NCI-H146 treated with DMSO at 0.1 percent for 48 hours (cell line): ENCODE data around the gene GLI3.

Experiments used
- DNase-seq: peaks from one replicate; lab custom pipeline; 2025; ENCODE audit not compliant: unreplicated experiment; lab: John Stamatoyannopoulos, UW

The GLI3 gene

GRCh38 chr7:41974870-41975557 is 262.0 kb downstream of the GLI3 start:
- no peak for DNase-seq

- DNase-seq: no peak
Measured at GRCh38 chr7:41973202-41973730, 263.7 kb downstream of the GLI3 start.

GRCh38 chr7:41972776-41973175 is 264.2 kb downstream of the GLI3 start:
- DNase-seq: no peak

- no peak for DNase-seq
Measured at GRCh38 chr7:41972270-41972669, 264.7 kb downstream of the GLI3 start.

- no peak for DNase-seq
Measured at GRCh38 chr7:41971640-41972187, 265.3 kb downstream of the GLI3 start.

GRCh38 chr7:41970941-41971340 is 266.1 kb downstream of the GLI3 start:
- DNase-seq: no peak

- DNase-seq: no peak
Measured at GRCh38 chr7:41969561-41970105, 267.4 kb downstream of the GLI3 start.

GRCh38 chr7:41967156-41967555 is 269.9 kb downstream of the GLI3 start:
- no peak for DNase-seq

GRCh38 chr7:41965951-41966505 is 271.0 kb downstream of the GLI3 start:
- no peak for DNase-seq

- no peak for DNase-seq
Measured at GRCh38 chr7:41964849-41965745, 271.9 kb downstream of the GLI3 start.

- DNase-seq: no peak
Measured at GRCh38 chr7:41964183-41964753, 272.7 kb downstream of the GLI3 start.

- DNase-seq: no peak
Measured at GRCh38 chr7:41956705-41957104, 280.3 kb downstream of the GLI3 start.

GRCh38 chr7:41955893-41956675 is 280.9 kb downstream of the GLI3 start:
- no peak for DNase-seq

- DNase-seq: no peak
Measured at GRCh38 chr7:41955451-41955850, 281.6 kb downstream of the GLI3 start.

GRCh38 chr7:41954976-41955375 is 282.0 kb downstream of the GLI3 start:
- DNase-seq: no peak

GRCh38 chr7:41948503-41948902 is 288.5 kb downstream of the GLI3 start:
- DNase-seq: no peak

GRCh38 chr7:41943094-41943577 is 293.9 kb downstream of the GLI3 start:
- DNase-seq: peak; percentile 6

GRCh38 chr7:41942468-41943093 is 294.4 kb downstream of the GLI3 start:
- DNase-seq: no peak

- DNase-seq: peak; percentile 11
Measured at GRCh38 chr7:41940760-41941343, 296.2 kb downstream of the GLI3 start.
